ENCODE measurements around the gene COL5A1.

Gene COL5A1

DNA sequence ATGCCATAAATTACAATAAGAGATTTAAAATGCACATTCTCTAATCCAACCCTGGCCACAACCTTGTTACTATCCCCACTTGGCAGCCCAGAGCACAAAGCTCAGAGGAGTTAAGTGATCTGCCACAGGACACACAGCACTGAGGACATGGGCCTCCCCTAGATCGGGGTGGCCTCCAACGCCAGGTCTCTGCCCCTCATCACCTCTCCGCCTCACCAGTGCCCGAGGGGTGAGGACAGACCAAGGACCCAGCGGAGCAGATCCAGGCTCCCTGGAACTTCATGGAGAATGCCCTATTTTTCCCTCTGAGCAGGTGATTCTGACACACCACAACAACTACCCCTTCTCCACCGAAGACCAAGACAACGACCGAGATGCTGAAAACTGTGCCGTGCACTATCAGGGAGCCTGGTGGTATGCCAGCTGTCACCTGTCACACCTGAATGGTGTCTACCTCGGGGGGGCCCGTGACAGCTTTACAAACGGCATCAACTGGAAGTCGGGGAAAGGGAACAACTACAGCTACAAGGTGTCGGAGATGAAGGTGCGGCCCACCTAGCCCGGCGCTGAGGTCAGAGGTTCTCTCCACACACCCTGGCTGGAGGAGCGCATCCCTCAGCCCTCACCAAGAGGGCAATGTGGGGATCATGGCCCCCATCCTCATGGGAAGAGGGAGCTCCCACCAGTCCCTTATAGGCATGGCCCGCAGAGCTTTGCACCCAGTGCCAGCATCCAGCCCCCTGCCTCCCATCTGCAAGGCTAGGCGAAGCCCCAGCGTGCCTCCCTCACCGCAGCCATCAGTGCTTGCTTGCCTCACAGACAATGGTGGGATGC is 226.5 kb downstream of the COL5A1 start:
- DNase-seq = no peak

GRCh38 chr9:134868751-134869553 is 227.3 kb downstream of the COL5A1 start:
- DNase-seq = no peak

- DNase-seq = no peak
Measured at GRCh38 chr9:134869554-134870300, 228.1 kb downstream of the COL5A1 start.

DNA sequence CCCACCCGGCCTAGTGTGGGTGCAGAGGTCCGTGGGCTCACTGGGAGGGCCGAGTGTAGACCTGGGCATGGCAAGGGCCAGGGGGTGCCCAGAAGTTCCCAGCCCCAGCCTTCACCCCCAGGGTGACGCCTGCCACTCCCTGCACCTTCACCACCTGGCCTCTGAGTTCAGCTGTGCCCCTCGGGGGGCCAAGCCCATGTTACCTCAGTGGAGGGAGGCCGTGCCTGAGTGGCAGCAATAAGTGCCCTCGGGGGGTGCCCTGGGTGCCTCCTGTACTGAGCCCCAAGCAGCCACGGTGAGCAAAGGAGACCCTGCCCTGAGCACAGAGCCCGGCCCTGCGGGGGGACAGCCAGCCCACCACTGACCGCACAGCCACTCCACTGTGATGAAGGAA is 228.7 kb downstream of the COL5A1 start:
- no peak for DNase-seq

DNA sequence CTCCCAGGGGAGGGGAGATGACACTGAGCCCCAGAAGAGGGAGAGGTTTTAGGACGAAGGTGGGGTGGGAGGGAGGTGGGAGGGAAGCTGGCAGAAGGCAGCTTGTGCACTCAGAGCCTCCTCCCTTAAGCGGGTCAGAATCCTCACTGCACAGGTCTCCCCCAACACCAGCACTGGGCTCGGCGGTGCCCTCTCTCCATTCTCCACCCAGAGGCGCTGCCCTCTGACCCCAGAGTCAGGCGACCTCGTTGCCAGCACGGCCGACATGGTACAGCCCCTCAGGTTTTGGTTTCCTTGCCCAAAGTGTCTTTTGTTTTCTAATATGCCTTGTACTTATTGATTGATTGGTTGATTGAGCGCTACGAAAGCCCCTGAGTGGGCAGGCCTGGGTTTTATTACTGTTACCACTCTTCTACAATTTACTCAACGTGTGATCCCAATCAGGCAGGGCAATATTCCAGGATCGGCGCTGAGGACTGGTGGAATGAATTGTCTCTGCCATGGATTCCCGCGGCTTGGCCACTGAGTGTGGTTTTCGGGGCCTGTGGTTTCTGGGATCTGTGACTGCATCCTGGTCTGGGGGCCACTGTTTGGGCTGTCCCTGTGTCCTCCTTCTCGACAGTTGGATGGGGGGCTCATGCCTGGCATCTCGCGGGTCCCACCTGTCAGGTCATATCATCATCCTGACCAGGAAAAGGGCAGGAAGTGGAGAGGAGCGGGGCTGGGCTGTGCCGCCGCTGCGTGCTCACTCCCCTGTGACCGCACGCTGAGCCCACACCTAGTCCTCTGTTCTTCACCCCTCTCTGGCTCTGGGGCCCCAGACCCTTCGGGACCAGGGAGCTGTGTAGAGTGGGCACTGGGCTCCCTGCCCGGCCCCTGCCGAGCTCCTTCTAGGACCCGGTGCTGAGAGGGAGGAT is 229.4 kb downstream of the COL5A1 start:
- DNase-seq = no peak

DNA sequence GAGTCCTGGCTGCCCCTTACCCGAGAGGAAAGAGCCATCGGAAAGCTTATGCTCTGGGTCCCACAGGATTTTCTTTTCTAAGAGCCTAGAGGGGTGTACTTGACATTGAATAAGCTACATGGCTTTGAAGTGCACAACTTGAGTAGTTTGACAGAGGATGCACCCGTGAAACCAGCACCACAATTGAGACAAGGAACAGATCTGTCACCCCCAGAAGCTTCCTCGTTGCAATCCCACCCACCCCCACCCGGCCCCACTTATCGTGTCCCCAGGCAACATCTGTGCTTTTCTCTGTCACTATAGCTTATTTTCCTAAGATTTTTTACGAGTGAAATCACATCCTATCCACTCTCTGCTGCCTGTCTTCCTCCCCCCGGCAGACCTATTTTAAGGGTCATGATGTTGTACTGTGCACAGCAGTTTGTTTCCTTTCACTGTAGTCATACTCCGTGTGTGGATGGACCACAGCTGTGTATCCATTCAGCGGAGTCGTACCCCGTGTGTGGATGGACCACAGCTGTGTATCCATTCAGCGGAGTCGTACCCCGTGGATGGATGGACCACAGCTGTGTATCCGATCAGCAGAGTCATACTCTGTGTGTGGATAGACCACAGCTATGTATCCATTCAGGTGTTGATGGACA is 230.2 kb downstream of the COL5A1 start:
- DNase-seq = no peak

GRCh38 chr9:134872482-134873231 is 231.1 kb downstream of the COL5A1 start:
- DNase-seq = no peak

DNA sequence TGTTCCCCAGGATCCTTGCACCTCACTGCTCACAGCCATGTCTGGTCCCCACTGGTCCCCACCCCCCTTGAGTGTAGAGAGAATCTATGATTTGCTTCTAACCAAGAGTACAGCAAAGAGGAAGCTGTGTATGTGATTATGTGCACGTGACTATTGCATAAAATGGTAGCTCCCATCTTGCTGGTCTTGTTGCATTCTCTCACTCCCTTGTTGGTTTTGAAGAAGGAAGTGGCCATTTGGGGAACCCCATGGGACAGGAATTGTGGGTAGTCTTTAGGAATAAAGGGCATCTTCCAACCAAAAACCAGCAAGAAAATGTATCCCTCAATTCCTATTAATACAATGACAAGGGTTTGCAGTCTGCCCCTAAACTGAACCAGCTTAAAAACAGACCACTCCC is 233.8 kb downstream of the COL5A1 start:
- DNase-seq = no peak

DNA sequence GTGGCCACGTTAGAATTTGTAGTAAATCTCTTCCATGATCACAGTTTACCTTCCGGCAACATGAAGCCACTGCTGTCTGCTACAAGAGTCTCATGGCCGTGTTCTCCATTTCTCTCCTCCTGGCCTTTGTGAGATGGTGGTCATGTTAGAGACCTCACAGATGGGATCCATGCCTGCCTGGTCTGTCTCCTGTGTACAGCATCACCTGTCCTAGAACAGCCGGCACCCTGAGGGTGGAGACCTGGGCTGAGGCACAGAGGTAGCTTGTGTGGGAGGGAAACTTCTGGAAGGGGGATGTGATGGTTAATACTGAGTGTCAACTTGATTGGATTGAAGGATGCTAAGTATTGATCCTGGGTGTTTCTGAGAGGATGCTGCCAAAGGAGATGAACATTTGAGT is 235.9 kb downstream of the COL5A1 start:
- DNase-seq = no peak

- DNase-seq = no peak
Measured at GRCh38 chr9:134879664-134880483, 238.3 kb downstream of the COL5A1 start.

DNA sequence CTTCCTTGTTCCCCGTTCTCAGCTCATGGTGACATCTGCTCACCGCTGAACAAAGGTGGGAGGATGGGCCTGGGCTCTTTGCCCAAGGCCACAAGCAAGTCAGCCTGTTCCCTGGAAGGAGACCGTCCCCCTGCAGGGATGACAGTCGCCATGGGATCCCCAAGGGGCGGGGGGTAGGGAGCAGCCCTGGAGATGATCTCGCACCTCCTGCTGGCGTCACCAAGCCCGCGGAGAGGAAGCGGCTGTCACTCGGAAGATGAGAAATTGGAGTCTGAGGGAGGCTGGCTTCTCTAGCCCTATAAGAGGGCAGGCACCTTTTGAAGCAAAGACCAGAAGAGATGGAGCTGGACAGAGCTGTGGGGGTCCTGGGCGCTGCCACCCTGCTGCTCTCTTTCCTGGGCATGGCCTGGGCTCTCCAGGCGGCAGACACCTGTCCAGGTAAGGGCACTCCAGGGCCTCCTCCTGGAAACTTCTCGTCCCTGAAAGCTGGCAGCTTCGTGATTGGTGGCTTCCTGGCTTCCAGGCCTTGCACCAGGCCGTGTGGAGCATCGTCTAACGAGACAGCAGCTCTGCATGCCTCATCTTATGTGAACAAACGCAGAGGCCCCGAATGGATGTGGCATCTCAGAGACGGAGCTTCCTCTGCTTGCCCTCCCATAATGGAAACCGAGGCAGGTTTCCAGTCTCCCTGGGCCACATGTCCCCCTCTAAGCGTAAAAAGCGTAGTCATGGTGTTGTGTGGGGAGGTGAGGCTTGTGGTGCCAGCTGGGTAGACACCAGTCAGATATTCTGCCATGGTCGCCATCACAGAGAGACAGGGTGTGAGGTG is 239.1 kb downstream of the COL5A1 start, which contains the start of gene FCN2:
FCN2 (plus strand) TSS at position 327 of the 829 bp plus-strand sequence; CDS start at position 339, 12 bp downstream.
- no peak for DNase-seq

DNA sequence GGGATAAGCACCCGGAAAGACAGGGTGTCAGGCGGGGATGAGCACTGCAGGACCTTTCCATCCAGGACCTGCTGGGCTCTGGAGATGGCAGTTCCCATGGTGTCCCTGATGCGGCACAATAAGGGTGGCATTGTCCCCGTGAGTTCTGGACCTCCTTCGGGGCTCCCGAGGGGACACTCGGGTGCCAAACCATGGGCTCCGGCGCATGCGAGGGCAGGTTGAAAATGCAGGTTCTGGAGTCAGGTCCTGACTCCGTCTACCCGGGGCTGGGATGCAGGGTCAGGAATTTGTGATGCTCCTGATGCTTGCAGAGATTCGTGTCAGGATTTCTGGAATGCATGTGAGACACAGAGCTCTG is 239.7 kb downstream of the COL5A1 start:
- DNase-seq = no peak

DNA sequence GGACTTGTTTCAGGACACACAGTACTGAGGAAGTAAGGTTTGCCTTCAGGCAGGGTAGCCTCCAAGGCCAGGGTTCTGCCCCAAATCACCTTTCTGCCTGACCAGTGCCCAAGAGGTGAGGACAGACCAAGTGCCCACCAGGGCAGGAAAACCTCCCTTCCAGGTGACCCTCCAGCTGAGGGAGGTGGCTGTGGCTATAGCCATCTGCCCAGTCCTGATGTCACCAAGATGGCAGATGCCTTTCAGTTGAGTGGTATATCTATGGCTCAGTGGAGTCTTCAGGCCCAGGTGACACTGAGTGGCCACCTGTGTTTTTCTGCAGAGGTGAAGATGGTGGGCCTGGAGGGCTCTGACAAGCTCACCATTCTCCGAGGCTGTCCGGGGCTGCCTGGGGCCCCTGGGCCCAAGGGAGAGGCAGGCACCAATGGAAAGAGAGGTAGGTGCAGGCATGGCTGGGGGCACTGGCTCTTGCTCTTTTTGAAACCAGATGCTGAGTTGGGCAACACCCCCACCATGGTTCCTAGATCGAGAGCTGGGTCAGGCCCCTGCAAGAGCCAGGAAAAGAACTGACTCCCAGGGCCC is 240.7 kb downstream of the COL5A1 start:
- no peak for DNase-seq

DNA sequence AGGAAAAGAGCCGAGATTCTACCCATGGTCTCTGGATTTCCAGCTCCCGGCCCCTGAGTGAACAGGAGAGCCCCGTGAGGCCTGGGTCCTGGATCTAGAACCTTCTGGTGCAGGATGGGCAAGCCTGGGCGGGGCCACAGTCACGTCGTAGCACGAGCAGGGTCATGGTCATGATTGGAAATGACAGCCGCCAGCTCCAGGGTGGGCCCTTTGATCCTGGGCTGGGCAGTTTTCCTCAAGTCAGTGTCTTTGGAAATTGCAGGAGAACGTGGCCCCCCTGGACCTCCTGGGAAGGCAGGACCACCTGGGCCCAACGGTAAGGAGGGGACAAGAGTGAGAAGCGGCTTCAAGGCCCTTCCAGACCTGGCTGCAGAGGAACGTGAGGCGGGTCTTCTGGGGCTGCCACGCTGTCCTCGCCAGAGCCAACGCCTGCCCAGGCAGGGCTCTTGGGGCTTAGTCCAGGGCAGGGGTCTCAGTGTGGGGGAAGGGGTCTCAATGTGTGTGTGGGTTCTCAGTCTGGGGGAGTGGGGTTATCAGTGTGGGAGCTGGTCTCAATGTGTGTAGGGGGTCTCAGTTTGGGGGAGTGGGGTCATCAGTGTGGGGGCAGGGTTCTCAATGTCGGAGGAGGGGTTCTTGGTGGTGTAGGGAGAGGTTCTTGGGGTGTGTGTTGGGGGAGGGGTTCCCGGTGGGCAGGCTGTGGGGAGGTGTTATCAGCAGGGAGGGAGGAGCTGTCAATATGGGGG is 241.6 kb downstream of the COL5A1 start:
- no peak for DNase-seq

GRCh38 chr9:134884492-134884891 is 242.9 kb downstream of the COL5A1 start:
- no peak for DNase-seq

DNA sequence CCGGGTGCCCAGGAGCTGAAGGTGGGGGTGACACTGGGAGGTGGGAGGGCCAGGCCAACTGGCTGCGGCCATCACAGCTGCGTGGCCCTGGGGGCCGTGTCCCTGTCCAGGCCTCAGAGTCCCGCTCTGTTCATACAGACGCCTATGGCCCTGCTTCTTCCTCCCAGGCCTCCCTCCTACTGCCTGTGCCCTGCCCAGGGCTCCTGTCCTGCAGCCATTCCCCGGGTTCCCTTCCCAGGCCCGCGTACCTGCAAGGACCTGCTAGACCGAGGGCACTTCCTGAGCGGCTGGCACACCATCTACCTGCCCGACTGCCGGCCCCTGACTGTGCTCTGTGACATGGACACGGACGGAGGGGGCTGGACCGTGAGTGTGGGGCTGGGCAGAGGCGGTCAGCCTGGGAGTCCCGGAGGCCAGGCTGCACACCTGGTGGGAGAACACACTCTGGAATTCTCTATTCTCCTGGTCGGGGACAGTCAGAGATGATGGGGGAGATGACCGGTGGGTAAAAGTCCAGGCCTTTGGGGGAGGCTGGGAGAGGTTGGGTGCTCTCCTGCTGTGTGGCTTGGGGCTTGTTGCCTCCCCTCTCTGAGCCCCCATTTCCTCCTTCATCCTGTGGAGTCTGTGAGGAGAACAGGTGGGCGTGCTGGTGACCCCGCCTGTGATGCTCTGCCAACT is 243.5 kb downstream of the COL5A1 start:
- no peak for DNase-seq

DNA sequence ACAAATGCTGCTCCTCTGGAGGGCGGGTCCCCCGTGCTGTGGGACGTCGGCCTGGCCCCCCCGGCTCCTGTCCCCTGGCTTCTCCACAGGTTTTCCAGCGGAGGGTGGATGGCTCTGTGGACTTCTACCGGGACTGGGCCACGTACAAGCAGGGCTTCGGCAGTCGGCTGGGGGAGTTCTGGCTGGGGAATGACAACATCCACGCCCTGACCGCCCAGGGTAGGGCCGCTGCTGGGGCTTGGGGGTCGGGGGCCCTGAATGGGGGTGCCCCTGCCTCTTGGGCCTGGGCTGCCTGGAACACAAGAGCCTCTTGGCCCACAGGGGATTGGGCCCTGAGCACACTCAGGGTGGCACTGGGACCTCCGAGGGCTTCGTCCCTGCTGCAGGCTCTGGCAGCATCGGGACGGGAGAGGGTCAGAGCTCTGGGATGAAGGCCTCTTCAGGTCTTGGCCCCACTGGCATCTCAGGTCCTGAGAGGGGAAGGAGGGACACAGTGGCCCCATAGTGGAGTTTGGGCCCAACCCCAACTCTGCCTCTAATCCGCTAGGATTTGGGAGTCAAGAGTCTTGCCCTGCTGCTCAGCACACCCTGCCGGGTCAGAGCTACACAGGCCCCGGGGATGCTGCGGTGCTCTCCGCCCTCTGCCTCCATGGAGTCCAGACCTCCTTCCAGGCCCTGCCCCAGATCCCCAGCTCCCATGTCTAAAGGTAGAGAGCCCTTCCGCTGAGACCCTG is 244.2 kb downstream of the COL5A1 start:
- no peak for DNase-seq

Data from CD4-positive, alpha-beta T cell treated with Interferon alpha-2 for 1 hour (primary cell).